NOMO-1 (cell line): ENCODE measurements around the gene ROR2.

Experiments used
- DNase-seq, 2 experiments: peaks; one replicate each; lab custom pipeline; 2025; ENCODE audit not compliant: unreplicated experiment in 2 of 2; lab: John Stamatoyannopoulos, UW

Gene ROR2

DNA sequence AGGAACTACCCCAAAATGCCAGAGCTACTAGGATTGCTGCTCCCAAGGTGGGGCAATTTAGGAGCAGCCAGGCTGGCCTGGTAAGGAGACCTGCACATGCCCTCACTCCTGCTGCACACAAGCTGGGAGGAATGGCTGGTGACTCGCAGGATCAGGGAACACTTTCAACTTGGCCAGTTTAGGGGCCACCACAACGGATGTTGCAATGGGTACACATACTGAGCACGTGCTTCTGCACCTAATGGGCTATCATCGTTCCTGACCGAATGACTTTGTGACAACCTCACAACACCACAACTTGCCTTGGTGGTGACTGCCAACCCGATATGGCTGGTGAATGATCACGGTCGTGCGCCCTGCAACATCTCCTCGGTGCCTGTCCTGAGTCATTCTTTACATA lies 172.0 kb downstream of the ROR2 start:
- no peak for DNase-seq

DNA sequence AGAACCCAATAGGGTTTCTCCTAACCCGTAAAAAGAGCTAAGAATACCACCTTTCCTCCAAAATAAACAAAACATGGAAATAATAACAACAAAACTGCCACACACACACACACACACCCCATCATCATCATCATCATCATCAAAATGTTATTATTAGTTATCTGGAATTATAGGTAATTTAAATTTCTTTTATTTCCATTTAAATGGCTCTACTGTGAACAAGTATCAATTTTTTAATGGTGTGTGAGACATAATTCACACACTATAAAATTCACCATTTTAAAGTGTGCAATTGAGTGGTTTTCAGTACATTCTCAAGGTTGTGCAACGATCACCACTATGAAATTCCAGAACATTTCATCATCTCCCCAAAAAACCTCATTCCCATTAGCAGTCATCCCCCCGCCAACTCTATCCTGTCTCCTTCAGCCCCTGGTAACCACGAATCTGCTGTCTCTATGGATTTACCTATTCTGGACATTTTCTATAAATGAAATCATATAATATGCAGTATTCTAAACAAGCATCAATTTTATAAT lies 172.7 kb downstream of the ROR2 start:
- DNase-seq = no peak

DNA sequence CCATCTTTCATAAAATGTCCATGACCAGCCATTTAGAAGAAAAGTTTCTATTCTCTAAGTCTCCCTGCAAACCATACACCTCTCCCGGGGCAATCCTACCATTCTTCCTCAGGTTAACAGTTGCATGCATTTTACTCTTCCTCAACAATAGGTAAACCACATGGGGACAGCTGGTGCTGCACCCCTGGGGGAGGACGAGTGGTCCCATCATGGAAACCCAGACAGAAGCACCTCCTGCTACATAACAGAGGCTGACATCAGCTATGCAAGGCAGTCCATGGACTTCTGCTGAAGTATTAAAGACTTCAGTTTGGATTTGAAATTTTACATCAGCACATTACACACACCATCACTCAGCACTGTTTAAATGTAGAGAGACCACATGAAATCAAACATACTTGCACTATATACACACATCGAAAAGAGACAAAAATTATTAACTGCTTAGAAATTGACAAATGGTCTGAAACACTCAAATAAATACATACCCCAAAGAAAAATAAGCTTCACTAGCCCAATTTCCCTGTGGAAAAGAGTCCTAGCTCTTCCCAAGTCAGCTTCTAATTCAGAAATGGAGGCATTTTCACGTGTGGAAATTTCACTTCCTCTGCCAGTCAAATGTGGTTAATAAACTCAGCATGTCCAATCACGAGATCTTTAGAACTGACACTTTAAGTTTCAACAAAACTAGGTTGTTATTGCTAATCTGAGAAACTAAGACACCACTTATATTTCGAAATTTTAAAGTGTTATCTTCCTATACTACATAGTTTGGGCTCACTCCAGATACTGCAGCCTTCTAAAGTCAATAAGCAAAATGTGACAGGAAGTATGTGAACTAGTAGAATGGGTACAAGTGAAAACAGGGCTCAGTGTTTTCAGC lies 173.4 kb downstream of the ROR2 start:
- no peak for DNase-seq

DNA sequence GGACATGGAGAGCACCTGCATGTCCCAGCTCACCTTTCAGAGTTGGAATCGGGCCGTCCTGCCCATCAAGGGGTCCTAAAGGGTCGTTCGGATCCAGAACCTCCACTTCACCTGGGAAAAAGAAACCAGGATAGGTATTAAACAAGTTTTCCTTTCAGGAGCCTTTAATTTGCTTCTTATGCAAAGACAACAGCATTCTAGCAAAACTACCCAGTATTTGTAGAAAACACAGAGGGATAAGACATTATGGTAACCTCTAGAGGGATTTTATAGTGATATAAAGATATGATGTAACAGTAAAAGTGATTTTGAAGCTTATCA lies 174.4 kb downstream of the ROR2 start:
- no peak for DNase-seq

DNA sequence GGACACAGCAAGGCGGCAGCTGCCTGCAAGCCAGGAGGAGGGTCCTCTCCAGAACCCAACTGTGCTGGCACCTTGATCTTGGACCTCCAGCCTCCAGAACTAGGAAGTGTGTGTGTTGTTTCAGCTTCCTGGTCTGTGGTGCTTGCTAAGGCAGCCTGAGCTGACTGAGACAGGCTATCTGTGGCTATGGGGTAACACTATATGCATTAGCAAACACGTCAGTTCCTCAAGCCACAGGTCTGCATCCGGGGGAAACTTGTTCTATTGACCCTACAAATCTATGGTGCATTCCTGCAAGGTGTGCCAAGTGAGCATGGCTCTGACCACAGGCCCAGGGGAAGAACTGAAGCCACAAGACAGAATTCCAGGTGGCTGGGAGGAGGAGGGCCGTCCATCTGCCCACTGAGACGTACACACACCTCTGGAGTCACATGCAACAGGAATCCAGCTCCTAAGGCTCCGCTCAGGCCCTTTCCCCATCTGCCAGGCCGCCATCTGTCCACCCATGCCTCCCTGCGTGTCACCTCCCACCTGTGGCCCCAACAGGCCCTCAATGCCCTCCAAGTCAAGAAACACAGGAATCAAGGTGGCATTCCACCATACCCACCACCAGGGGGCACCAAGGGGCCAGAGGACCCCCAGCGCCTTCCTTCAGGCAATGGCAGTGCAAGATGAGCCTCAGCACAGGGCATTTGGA lies 174.9 kb downstream of the ROR2 start:
- peak; percentile 13 to 35 for DNase-seq

DNA sequence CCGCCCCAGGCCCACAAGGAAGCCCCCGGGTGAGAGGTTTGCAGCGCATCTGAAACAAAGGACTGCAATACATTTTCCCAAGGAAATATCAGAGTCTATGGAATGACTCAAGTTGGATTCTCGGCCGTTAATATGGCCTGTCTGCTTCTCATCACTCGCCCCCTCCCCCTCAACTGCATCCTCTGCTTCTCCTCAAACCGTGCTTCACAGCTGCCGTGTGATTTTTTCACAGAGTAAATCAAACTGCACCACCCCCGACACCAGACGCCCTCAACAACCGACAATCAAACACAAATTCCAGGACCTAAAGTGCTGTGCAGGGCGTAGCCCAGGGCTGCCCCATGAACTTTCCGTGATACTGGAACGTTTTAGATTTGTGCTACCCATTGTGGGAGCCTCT lies 176.9 kb downstream of the ROR2 start:
- no peak for DNase-seq

DNA sequence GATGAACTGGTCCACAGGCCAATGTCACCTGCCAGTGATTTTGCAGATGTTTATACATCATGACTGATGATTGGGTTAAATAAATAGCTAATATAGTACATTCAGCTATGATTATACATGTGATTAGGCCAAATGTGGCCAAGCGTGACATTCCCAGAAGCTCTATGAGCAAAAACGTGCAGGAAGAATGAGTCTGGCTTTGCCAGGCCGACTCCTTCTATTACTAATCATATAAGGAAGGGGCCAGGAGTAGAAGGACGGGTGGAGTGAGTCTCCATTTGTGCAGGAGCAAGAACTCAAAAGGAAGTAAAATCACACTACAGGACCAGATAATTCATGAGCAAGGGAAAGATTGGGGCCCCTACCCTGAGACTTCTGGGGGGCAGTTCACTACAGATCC lies 178.2 kb downstream of the ROR2 start:
- DNase-seq = no peak

DNA sequence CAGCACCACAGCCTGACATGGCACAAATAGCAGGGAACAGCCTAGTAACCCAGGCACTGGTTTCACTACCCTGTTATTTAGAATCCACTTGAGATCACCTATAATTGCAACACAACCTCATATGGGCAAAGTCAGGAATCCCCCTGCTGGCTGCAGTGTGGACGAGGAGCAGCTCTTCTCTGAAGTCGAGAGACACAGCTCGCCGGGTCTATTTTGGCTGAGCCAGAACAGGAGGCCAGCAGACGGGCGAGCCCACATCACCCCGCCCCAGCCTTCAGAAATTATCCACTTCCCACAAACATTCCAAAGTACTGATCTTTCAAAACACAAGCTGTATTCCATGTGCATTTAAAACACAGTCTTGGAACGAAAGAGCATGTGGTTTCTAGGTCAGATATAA lies 179.0 kb downstream of the ROR2 start:
- no peak for DNase-seq

DNA sequence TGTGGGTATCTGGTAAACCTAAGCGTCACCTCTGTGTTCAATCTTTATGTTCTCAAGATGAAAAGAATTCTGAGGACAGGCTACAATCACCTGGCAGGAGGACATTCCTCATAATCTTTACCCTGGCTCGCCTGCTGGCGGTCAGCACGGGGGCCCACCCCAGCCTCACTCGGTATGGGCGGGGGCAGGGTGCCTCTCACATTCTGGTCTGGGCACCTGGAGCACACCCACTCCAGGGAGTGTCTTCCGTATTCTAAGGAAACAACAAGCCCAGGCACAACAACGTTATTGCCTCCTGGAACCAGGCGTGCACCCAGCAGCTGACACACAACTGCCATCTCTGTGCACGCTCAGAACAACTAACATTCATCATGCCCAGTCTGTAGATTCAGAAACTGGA lies 179.8 kb downstream of the ROR2 start:
- no peak for DNase-seq

DNA sequence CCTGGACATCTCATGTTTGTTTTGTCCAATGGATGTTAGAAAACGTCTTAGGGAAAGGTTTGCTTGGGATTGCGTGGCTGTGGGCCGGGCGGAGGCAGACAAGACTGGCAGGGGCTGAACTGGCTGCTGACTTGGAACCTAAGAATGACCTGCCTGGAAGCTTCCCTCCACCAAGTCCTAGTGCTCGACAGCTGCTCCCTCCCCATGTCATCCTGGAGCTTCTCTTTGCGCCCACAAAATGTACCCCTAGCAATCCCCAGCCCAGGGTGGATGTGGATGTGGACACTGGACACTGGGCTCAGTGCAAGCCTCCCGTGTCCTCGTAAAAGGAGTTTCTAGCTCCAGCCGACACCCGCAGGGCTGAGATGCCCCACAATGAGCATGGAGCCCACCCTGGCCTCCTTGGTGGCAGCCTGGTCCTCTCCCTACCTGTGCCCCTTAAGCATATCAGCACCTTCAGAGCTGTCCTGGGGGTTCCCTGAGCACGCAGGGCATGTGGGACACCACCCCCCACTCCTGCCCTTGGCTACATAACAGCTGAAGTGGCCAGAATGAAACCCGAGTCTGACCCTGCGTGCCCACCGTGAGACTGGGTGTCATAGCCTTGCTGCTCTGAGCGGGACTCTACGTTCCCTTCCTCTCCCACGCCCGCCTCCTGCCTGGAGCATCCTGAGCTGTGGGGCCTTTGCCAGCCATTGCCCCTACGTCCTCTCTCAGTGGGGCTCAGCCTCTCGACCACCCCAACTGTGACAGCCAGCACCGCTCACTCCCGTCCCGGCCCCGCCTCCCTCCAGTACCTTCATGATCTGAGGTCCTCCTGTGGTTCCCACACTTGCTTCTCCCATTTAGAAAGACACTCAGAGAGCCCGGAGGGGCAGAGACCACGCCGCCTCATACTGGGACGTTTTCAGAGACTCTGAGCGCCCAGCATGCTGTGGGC lies 180.8 kb downstream of the ROR2 start:
- no peak for DNase-seq

DNA sequence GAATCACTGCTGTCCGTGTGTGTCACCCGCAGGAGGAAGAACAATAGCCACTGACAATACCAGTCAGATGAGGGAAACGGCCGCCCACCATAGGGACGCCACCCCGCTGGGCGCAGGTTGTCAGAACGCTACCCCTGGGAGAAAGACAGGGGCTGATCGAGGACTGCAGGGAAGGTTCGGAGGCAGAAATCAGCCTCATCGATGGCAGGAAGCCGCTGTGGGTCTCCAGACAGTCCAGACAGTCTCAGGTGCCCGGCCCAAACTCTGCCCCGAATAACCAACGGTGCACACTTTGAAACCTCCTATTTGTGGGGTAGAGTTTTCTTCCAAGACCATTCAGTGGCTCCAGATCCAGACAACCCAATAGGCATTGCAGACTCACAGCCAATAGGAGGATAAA lies 181.5 kb downstream of the ROR2 start:
- DNase-seq = no peak

DNA sequence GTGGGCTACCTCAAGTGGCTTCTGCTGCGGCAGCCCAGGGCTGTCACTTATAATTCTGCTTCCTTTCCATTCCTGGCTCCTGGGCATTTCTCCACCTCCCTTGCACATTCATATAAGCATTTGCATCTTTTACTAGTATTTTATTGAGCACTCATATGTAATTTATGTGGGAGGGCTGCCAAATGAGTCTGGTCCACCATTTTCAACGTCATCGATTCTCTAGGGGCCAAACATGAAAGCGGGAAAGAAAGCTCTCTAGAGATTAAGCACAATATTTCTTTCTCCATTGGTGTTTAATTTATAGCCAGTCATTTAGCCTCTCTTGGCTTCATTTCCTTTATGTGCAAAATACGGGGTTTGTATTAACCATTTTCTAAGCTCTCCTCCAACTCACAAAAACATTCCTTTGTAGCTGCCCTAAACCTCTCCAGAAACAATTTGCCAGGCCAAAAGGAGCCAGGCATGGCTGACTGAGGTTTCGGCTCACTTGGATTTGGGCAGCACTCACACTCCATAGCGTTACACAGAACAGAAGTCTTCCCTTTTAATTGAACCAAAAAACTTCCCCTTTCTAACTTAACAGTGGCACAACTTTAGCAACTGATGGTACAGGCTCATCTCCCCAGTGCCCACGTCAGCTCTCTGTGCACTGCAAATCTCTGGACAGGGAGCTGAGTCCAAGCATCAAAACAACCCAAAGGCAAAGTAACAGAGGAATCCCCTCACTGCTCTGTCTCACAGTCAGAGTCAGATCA lies 183.5 kb downstream of the ROR2 start:
- no peak for DNase-seq

DNA sequence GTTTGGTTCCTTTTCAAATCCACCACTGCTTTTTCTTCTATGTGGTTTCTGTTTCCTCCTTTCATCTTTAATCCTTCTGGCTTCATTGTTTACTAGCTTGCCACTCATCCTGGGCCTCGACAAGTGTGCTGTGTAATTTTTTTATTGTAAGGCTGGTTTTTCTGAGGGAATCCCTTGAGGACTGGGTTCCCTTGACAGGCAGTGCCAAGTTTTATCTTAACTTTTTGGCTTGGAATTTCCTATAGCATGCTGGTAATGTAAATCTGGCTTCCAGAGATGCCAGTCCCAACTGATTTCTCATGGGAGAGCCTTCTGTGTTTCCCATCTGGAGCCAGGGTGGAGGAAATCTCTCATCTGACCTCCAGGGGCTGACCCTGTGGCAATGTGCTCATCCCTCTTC lies 184.7 kb downstream of the ROR2 start:
- DNase-seq = no peak

DNA sequence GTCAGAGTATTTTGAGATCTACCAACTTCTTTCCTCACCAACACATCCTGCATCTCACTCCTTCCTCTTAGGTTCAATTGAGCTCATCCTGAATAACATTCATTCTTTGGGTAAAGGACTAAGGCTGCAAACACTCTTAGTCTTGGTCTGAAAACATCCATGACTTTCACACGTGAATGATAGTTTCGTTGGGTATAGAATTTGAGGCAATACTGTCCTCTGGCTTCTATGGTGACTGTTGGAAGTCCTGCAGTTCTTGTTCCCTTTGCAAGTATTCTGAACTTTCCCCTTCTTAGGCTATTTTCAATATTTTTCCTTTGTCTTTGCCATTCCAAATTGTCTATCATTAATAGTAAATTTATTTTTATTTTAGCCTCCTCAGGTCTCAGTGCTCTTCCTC lies 185.4 kb downstream of the ROR2 start:
- no peak for DNase-seq

DNA sequence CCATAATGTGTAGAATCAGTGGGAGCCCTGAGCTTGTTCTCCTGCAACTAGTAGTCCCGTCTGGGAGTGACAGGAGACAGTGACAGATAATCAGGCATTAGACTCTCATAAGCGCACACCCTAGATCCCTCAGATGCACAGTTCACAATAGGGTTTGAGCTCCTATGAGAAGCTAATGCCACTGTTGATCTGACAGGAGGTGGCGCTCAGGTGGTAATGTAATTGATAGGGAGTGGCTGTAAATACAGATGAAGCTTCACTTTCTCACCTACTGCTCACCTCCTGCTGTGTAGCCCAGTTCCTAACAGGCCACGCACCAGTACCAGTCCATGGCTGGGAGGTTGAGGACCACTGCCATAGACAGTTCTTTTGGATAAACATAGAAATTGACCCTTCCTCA lies 188.7 kb downstream of the ROR2 start:
- DNase-seq = no peak

DNA sequence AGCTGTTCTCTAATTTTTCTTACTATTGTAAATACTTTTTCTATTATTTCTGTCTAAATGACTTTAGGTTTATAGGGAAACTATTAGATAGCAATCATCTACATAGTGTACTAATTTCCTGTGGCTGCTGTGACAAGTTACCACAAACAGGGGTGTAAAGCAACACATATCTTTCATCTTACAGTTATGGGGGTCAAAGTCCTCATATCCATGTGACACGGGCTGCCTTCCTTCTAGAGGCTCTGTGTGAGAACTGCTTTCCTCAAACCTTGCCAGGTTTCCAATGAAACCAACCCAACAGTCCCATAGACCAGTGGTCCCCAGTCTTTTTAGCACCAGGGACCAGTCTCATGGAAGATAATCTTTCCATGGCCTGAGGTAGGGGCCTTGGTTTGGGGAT lies 189.1 kb downstream of the ROR2 start:
- DNase-seq = no peak

DNA sequence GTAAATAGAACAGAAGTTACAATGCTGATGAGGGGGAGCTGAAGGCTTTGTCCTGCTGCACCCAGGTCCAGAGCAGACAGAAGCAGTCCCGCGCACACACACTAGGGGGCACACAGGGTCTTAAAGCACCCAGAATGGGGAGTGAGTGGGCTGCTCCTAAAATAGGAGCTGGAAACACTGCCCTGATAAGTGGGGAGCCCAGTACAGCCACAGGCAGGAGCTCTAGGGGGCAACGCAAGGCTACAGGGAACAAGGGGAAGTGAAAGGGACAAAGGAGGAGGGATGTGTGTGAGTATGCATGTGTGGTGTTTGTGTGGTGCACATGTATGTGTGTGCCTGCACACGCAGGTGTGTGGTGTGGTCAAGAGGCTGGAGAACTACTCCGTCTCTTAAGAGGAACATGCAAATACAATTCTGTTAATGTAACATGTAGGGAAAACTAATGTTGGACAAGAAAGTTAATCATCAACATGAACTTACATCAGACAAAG lies 191.5 kb downstream of the ROR2 start:
- DNase-seq = no peak

DNA sequence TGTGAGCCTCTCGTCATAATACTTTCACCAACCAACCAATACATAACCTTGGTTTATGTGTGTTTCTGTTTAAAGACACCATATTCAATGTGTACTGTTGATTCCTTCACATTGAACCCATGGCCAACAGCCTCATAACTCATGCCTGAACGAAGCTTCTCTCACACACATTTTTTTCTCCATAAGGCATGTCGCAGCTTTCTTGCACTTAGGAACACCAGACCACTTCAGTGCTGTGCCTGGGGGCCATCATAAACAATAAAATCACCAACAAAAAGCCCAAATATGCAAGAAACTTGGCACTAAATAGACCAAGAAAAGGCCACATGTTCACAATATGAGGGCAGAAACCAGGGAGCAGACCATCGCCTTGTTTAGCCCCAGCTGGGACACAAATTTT lies 192.2 kb downstream of the ROR2 start:
- DNase-seq = no peak

DNA sequence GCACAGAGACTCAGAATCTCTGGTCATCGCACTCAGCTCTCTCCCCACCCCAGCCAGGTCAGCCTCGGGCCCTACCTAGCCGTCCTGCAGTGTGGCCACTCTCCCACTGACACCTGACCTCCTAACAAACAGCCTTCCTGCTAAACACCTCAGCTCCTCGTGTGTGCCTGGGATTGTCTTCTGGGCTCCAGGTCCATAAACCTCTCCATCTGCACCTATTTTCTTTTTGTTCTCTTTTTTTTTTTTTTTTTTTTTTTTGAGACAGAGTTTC lies 193.6 kb downstream of the ROR2 start:
- no peak for DNase-seq

DNA sequence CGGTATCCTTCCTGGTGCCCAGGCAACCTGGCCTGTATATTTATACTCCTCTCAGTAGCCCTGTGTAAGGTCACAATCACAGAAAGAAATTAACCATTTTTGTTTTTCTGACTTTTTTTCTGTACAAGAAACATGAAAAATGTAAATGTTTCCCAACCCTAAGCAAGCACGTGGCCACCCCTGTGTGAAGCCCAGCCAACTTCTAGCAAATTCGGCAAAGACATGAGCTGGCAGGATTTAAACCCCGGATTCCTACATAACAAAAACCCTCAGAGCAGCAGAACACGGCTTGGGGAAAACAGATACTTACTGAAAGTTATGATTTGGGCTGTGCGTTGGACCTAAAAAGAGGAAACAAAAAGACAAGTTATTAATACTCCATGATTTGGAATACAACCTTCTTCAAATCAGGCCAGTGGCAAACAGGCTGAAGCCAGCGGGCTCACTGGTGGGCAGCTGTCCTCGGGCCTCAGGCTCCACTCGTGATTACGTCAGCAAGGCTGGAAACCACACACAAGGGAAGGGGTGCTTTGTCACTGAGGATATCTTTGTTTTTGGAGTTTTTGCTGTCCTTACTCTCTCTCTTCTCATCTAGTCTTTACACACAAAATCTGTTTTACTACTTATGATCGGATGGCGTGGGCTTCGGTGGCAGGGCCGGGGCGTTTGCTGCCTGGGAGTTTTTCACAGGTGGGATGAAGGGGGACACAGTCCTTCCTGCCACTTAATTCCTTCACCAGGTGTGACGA lies 194.1 kb downstream of the ROR2 start:
- no peak for DNase-seq
